Stimulated activated CD4-positive, alpha-beta T cell treated with anti-CD3 and anti-CD28 coated beads, Interleukin-4, amount 100 ng/mL, for 1 hour (primary cell): ENCODE results near the gene PHLDB1.
A peak's percentile ranks its signal among the peaks of the same experiment; 100 is the strongest.

Source experiments
- DNase-seq: peaks from one replicate; pipeline ENCODE4 v3.0.0-alpha.2; 2020

The PHLDB1 gene

GRCh38 chr11:118640332-118641154 lies 33.1 kb downstream of the PHLDB1 start:
- no peak for DNase-seq

GRCh38 chr11:118641397-118642019 lies 34.1 kb downstream of the PHLDB1 start:
- DNase-seq = no peak

- no peak for DNase-seq
Measured at GRCh38 chr11:118643142-118643994, 36.0 kb downstream of the PHLDB1 start.

GRCh38 chr11:118643995-118644345 lies 36.6 kb downstream of the PHLDB1 start:
- DNase-seq = no peak

GRCh38 chr11:118644496-118644895 lies 37.1 kb downstream of the PHLDB1 start:
- DNase-seq = no peak

- no peak for DNase-seq
Measured at GRCh38 chr11:118645066-118645715, 37.8 kb downstream of the PHLDB1 start.

- DNase-seq = no peak
Measured at GRCh38 chr11:118646393-118646792, 39.0 kb downstream of the PHLDB1 start.

- no peak for DNase-seq
Measured at GRCh38 chr11:118648291-118648690, 40.9 kb downstream of the PHLDB1 start.

- no peak for DNase-seq
Measured at GRCh38 chr11:118649941-118650340, 42.5 kb downstream of the PHLDB1 start.

GRCh38 chr11:118650366-118650765 lies 43.0 kb downstream of the PHLDB1 start:
- DNase-seq = no peak

GRCh38 chr11:118651820-118652219 lies 44.4 kb downstream of the PHLDB1 start:
- DNase-seq = no peak

GRCh38 chr11:118652681-118653181 lies 45.3 kb downstream of the PHLDB1 start:
- no peak for DNase-seq

GRCh38 chr11:118653684-118654390 lies 46.4 kb downstream of the PHLDB1 start:
- no peak for DNase-seq

GRCh38 chr11:118655486-118656190 lies 48.2 kb downstream of the PHLDB1 start:
- no peak for DNase-seq

- no peak for DNase-seq
Measured at GRCh38 chr11:118656563-118657165, 49.2 kb downstream of the PHLDB1 start.

- no peak for DNase-seq
Measured at GRCh38 chr11:118657238-118657637, 49.8 kb downstream of the PHLDB1 start.

- no peak for DNase-seq
Measured at GRCh38 chr11:118657709-118658428, 50.5 kb downstream of the PHLDB1 start.

GRCh38 chr11:118658429-118659313 lies 51.3 kb downstream of the PHLDB1 start:
- no peak for DNase-seq

GRCh38 chr11:118659314-118659952 lies 52.0 kb downstream of the PHLDB1 start:
- DNase-seq = peak; percentile 89
